HG03095 (cell line): ENCODE measurements around the gene TCF7L2.

Source experiments
- ATAC-seq: cut with Tn5 transposase; IDR thresholded peaks from one replicate; pipeline ENCODE4 v1.9.1; 2021; ENCODE audit warnings: moderate library complexity; ENCODE audit not compliant: unreplicated experiment

TCF7L2 gene

GRCh38 chr10:112949875-112950507 lies at the start of gene TCF7L2:
TSS of gene TCF7L2 (plus strand) at chr10:112950247. CDS start at chr10:112950757, 510 bp downstream.
- ATAC-seq = no peak

GRCh38 chr10:112902730-112903129 lies 47.3 kb upstream of the TCF7L2 start:
- no peak for ATAC-seq

GRCh38 chr10:112904000-112904399 lies 46.0 kb upstream of the TCF7L2 start:
- no peak for ATAC-seq

GRCh38 chr10:112906945-112907344 lies 43.1 kb upstream of the TCF7L2 start:
- ATAC-seq = no peak

GRCh38 chr10:112907893-112908292 lies 42.2 kb upstream of the TCF7L2 start:
- ATAC-seq = no peak

- ATAC-seq = no peak
Observed at GRCh38 chr10:112911206-112911605, 38.8 kb upstream of the TCF7L2 start.

GRCh38 chr10:112912410-112912928 lies 37.6 kb upstream of the TCF7L2 start:
- ATAC-seq = no peak

- ATAC-seq = no peak
Observed at GRCh38 chr10:112913255-112913654, 36.8 kb upstream of the TCF7L2 start.

GRCh38 chr10:112913661-112914287 lies 36.3 kb upstream of the TCF7L2 start:
- no peak for ATAC-seq

GRCh38 chr10:112914288-112914952 lies 35.6 kb upstream of the TCF7L2 start:
- ATAC-seq = no peak

- no peak for ATAC-seq
Observed at GRCh38 chr10:112915590-112916572, 34.2 kb upstream of the TCF7L2 start.

GRCh38 chr10:112917681-112918080 lies 32.4 kb upstream of the TCF7L2 start:
- no peak for ATAC-seq

- ATAC-seq = no peak
Observed at GRCh38 chr10:112918771-112919170, 31.3 kb upstream of the TCF7L2 start.

- no peak for ATAC-seq
Observed at GRCh38 chr10:112919721-112920120, 30.3 kb upstream of the TCF7L2 start.

- ATAC-seq = no peak
Observed at GRCh38 chr10:112926906-112927688, 22.9 kb upstream of the TCF7L2 start.

- ATAC-seq = no peak
Observed at GRCh38 chr10:112927980-112928379, 22.1 kb upstream of the TCF7L2 start.

GRCh38 chr10:112932658-112933057 lies 17.4 kb upstream of the TCF7L2 start:
- ATAC-seq = no peak

- no peak for ATAC-seq
Observed at GRCh38 chr10:112934193-112934592, 15.9 kb upstream of the TCF7L2 start.

- ATAC-seq = no peak
Observed at GRCh38 chr10:112938808-112939482, 11.1 kb upstream of the TCF7L2 start.
